ENCODE measurements around the gene PPP4R2.
A peak's percentile ranks its signal among the peaks of the same experiment; 100 is the strongest.

PPP4R2 gene, protein sequence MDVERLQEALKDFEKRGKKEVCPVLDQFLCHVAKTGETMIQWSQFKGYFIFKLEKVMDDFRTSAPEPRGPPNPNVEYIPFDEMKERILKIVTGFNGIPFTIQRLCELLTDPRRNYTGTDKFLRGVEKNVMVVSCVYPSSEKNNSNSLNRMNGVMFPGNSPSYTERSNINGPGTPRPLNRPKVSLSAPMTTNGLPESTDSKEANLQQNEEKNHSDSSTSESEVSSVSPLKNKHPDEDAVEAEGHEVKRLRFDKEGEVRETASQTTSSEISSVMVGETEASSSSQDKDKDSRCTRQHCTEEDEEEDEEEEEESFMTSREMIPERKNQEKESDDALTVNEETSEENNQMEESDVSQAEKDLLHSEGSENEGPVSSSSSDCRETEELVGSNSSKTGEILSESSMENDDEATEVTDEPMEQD

DNA sequence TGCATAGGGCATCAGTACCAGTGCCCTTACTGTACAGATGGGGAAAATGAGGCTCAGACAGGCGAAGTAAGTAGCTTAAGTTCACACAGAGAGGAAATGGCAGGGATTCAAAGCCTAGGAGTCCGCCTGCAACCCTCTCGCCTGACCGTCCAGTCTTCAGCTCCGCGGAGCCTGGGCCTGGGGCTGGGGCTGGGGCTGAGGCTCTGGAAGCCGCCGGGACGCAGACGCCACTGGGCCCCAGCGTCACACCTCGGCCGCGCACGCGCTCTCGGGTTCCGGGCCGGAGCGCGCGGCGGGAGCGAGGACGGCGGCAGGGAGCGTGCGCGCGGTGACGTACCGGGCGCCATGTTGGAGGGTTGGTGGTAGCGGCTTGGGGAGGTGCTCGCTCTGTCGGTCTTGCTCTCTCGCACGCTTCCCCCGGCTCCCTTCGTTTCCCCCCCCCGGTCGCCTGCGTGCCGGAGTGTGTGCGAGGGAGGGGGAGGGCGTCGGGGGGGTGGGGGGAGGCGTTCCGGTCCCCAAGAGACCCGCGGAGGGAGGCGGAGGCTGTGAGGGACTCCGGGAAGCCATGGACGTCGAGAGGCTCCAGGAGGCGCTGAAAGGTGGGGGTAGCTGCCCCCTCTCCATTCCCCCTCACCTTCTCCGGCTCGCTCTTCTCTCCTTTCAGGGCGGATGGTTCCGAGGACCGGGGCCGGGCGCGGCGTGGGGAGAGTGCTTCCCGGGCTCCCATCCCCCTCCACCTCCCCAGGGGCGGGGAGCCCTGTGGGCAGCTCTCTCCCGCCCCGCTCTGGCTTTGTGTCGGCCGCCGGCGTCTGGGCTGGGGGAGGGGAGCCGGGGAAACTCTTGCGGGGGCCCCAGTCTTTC lies at the start of gene PPP4R2:
Gene PPP4R2 (plus strand): TSS at position 339 of the 861 bp plus-strand sequence. CDS start 227 bp downstream, at position 566.
- DNase-seq, result peak; percentile 93

DNA sequence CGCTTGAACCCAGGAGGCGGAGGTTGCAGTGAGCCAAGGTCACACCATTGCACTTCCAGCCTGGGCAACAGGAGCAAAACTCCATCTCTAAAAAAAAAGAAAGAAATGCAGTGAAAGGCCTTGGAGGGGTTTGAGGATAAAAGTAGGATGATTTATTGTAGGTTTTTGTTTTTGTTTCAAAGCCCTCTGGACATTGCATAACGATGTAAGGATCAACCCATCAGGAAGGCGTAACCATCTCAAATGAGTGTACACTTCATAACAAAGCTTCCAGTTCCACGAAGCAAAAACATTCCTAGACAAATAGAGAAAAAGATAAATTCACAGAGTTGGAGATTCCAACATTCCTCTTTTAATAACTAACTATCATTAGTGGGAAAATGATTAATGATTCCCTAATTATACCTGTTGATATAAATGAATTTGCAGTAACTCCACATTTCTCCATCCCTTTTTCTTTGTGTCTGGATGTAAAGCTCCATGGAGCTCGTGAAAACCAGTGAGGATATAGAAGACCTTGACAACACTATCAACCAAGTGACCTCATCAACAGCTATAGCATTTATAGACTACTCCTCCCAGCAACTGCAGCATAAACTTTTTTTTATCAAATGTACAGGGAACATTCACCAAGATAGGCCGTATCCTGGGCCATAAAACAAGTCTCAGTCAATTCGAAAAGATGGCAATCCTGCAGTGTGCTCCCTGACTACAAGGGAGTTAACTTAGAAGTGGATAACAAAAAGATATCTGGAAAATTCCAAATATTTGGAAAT lies 48.7 kb upstream of the PPP4R2 start:
- no peak for DNase-seq

DNA sequence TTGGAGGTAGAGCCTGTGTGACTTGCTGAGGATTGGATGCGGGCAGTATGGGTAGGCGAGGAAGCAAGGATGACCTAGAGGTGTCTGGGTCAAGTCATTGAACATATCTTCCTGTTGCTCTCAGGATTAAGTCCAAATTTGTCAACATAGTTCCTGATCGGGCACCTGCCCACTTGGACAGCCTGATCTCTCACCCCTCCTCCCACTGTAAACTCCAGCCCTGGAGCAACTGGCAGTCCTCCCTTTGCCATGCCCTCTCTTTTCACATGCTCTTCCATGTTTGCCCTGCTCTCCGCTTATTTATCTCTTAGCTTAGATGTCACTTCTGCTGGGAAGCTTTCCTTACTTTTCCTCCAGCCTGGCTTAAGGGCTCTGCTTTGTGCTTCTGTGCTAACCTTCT lies 47.6 kb upstream of the PPP4R2 start:
- no peak for DNase-seq

- DNase-seq, result no peak
Measured at GRCh38 chr3:72950372-72950771, 46.2 kb upstream of the PPP4R2 start.

DNA sequence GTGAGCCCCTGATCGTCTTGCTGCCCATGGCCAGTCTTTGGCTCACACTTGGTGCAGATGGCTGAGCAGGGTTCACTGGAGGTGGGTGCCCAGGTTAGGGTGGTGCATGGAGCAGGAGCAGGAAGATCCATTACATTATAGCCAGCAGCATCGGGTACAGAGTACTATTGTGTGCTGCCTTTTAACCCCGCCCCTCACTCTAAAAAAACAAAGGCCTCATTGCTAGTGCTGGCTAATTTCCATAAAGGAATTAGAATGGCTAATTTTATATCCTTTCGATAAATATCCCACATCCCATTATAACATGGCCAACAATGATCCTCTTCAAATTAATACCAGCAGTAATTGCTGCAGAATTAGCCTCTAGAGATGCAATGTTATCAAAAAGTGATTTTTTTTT lies 45.8 kb upstream of the PPP4R2 start:
- DNase-seq, result no peak

DNA sequence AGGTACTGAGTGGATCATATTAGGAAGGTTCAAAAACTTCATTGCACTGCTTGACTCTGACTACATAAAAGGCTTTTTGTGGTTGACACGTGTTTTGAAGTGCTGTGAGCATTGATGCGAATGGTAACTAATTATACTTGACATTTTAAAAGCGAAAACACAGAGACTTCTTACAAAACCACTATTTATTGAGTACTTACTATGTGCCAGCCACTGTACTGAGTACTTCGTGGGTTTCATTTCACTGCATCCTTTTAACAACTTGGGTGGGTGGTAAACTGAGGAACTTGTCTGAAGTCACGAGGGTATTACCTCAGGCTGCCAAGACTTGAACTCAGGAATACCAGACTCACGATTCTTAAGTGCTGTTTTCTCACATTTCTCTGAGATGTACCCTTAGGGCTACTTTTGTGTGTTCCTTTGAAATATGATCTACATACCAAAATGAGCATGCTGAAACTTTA lies 45.3 kb upstream of the PPP4R2 start:
- DNase-seq, result no peak

GRCh38 chr3:72953325-72953956 lies 43.2 kb upstream of the PPP4R2 start:
- DNase-seq, result peak; percentile 13

DNA sequence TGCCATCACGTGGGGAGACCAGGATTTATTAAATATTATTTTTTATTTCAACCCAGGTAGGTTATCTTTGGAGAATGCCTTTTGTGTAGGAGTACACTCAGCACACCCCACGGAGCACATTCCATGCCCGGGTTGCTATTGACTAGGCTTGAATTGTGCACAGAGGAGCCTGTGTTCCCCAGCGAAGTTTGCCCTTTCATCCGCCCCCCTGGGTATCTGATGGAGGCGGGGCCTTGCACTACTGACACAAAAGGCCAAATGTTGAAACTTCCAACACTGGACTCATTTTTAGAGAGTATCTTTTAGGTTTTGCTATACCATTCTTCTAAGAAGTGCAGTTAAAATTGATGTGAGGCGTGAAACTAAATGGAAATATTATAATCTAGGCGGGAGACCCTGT lies 39.3 kb upstream of the PPP4R2 start:
- DNase-seq, result no peak

DNA sequence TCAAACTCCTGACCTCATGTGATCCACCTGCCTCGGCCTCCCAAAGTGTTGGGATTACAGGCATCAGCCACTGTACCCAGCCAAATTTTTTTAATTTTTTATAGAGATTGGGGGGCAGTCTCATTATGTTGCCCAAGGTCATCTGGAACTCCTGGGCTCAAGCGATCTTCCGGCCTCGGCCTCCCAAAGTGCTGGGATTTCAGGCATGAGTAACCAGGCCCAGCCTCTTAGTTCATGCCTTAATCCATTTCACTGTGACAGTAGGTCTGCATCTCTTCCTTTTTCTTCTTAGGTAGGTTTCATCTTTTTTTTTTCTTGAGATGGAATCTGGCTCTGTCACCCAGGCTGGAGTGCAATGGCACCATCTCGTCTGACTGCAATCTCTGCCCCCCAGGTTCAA lies 37.3 kb upstream of the PPP4R2 start:
- no peak for DNase-seq

GRCh38 chr3:72960812-72961518 lies 35.6 kb upstream of the PPP4R2 start:
- peak; percentile 15 for DNase-seq

GRCh38 chr3:72961752-72962151 lies 34.9 kb upstream of the PPP4R2 start:
- no peak for DNase-seq

- DNase-seq, result no peak
Measured at GRCh38 chr3:72962317-72962716, 34.3 kb upstream of the PPP4R2 start.

DNA sequence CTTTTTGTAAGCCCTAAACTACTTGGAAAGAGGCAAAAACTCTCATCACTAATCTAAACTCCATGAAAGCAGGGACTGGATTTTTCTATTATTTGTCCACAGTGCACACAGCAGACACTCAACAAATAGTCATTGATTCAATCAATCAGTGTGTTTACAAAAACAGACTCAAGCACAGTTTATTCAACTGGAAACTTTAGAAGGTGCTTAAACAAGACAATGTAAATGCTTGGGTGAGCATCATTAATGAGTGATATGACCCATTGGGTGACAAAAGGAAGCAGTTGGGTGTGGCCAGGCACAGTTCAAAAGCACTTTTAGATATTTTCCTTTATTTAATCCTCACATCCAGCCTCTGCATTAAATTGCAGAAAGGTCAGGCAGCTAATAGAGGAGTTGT lies 32.0 kb upstream of the PPP4R2 start:
- no peak for DNase-seq

DNA sequence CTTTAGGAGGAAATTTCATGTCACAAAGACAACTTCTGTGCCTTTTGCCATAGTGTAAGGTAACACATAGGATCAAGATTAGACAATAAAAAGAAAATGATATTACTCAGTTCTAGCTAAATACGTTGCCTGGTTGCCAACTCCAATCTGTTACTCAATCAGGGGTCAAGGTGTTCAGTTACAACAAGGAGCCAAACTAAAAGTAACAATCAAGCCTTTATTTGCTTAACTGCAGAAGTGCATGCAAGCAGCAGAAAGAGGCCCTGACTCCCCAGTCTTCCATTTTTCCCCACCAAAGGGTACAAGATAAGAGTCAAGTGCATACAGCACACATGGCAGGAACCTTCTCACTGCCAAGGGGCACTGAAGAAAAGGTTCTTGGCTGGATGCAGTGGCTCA lies 28.3 kb upstream of the PPP4R2 start:
- no peak for DNase-seq

GRCh38 chr3:72969766-72970165 lies 26.8 kb upstream of the PPP4R2 start:
- DNase-seq, result peak; percentile 6

DNA sequence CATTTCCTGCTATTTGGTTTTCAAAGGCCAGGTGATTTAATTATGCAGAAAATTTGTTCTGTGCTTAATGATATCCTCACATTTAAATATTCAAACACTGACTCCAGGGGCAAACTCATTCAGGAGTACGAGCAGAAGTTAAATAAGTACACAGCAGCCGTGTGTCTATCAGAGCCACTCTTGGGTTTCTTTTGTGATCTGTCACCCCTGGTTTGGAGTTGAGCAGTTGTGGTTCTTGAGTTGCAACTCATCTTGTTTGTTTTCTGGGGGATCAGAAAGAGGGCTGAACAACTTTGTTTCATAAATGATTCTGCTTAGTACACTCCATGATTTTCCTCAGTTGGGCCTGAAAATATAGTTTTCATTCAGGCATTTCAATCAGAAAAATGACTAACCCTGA lies 25.7 kb upstream of the PPP4R2 start:
- no peak for DNase-seq

DNA sequence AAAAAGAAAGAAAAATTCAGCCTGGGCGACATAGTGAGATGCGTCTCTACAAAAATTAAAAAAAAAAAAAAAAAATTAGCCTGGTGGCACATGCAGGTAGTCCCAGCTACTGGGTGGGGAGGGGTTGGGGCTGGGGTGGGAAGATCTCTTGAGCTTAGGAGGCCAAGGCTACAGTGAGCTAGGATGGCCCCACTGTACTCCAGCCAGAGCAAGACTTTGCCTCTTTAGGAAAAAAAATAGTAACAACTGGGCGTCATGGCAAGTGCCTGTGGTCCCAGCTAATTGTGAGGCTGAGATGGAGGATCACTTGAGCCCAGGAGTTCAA lies 23.9 kb upstream of the PPP4R2 start:
- DNase-seq, result no peak

DNA sequence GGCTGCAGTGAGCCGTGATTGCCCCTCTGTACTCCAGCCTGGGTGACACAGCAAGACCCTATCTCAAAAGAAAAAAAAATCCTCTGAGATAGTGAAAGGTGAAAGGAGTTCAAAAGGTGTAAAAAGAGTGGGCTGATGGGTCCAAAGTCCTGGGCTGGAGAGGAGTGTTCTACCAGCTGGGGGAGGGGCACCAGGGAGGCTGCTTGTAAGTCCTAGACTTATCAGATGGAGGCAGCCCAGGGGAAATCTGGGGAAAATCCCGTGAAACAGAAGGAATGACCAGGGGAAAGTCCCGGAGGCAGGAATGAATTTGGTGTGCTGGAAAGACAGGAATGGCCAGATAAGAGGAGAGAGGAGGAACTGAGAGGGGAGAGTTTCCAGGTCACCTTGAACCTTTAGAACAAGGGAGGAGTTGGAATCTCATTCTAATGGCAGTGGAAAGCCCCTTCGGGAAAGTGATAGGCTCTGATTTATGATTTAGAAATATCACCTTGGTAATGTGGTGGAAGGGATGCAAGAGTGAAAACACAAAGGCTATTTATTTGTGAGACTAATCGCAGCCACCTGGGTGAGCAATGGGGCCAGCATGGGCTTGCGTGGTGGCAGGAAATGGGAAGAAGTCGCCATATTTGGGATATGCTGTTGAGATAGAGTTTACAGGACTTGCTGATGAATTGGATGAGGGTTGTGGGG lies 23.4 kb upstream of the PPP4R2 start:
- DNase-seq, result no peak

- DNase-seq, result no peak
Measured at GRCh38 chr3:72973786-72974185, 22.8 kb upstream of the PPP4R2 start.

GRCh38 chr3:72974956-72975355 lies 21.7 kb upstream of the PPP4R2 start:
- DNase-seq, result no peak

GRCh38 chr3:72976281-72976741 lies 20.3 kb upstream of the PPP4R2 start:
- DNase-seq, result peak; percentile 28
